HCT116 (cell line): ENCODE data around the gene RNF8. TPM values are rescaled to one million over a fixed set of nuclear protein-coding genes. Genes with fewer than 3 reads are reported as not detected.

Source experiments
- ATAC-seq: fragments of 200-7000 bp; cut with Tn5 transposase; 2 replicates; pipeline ENCODE4 v1.9.1; 2020; ENCODE audit warnings: mild to moderate bottlenecking, moderate library complexity
- BruUV-seq: library from RNA; stranded (reverse); fragments of 400-500 nt; replicated peaks from 2 replicates; lab custom pipeline; 2021; lab: Mats Ljungman, UMichigan
- CTCF ChIA-PET: fragments of 300-600 bp; sonication (Branson Sonifier 250); formaldehyde crosslinking; loops from one replicate; lab custom pipeline; 2021; ENCODE audit warnings: antibody characterized with exemption; lab: Charles Lee
- POLR2A ChIA-PET: fragments of 300-600, 350-600 bp; sonication (Branson Sonifier 250); formaldehyde crosslinking; loops from one replicate; lab custom pipeline; 2021; ENCODE audit warnings: antibody characterized with exemption; lab: Charles Lee
- RAD21 ChIA-PET, 2 experiments: fragments of 300-600 bp; sonication (Branson Sonifier 250); formaldehyde crosslinking; loops; one replicate each; lab custom pipeline; 2023; ENCODE audit warnings: low total read pairs in 2 of 2; ENCODE audit not compliant: uncharacterized antibody in 2 of 2, unreplicated experiment in 2 of 2, low non-redundant PET in 1 of 2; lab: Charles Lee
- DNase-seq: peaks from one replicate; pipeline ENCODE4 v3.0.0-alpha.2; 2010; ENCODE audit warnings: low read depth, low spot score
- H2AFZ ChIP-seq: fragments of 200-600 bp; shearing (Covaris generic), sonication (generic); 2 replicates; pipeline ENCODE4 v1.6.1; 2017; ENCODE audit warnings: low read depth, mixed run types, mixed read lengths, antibody characterized with exemption, low read length; ENCODE audit not compliant: poor library complexity, severe bottlenecking
- H3K27ac ChIP-seq: 2 replicates; pipeline ENCODE4 v1.5.1; 2012; ENCODE audit warnings: low read depth, low read length
- H3K27me3 ChIP-seq: fragments of 200-600 bp; sonication (generic); 2 replicates; pipeline ENCODE4 v1.6.1; 2016; ENCODE audit warnings: mixed run types, low read length, mixed read lengths; ENCODE audit not compliant: insufficient read depth
- H3K36me3 ChIP-seq, 2 experiments: fragments of 200-500 bp in 1 of 2; fragments of 200-600 bp in 1 of 2; sonication (Bioruptor generic) in 1 of 2; sonication (generic) in 1 of 2; 2 replicates each; pipeline versions ENCODE4 v1.5.1 to v1.6.1; 2014 to 2016; ENCODE audit warnings: low read length in 2 of 2, inconsistent platforms in 1 of 2, mixed read lengths in 1 of 2, mixed run types in 1 of 2; ENCODE audit not compliant: insufficient read depth in 2 of 2, control insufficient read depth in 1 of 2
- H3K4me1 ChIP-seq, 2 experiments: fragments of 200-600 bp in 1 of 2; sonication (generic) in 1 of 2; 2 replicates each; pipeline versions ENCODE4 v1.5.1 to v1.6.1; 2012 to 2017; ENCODE audit warnings: low read length in 2 of 2, inconsistent platforms in 1 of 2, mild to moderate bottlenecking in 1 of 2, mixed read lengths in 1 of 2, mixed run types in 1 of 2, moderate library complexity in 1 of 2; ENCODE audit not compliant: insufficient read depth in 2 of 2, control insufficient read depth in 1 of 2
- H3K4me2 ChIP-seq: fragments of 200-600 bp; sonication (generic); 2 replicates; pipeline ENCODE4 v1.6.1; 2017; ENCODE audit warnings: mixed run types, low read length, mixed read lengths
- H3K4me3 ChIP-seq, 2 experiments: fragments of 200-600 bp in 1 of 2; sonication (generic) in 1 of 2; replicated peaks in 1 of 2; 2 replicates each; pipeline ENCODE4 v1.5.1; 2011 to 2016; ENCODE audit warnings: low read length in 2 of 2, control low read depth in 1 of 2, low read depth in 1 of 2, mild to moderate bottlenecking in 1 of 2, mixed read lengths in 1 of 2, mixed run types in 1 of 2
- H3K79me2 ChIP-seq: fragments of 200-600 bp; sonication (generic); 2 replicates; pipeline ENCODE4 v1.6.1; 2017; ENCODE audit warnings: mild to moderate bottlenecking, mixed run types, low read length, moderate library complexity, mixed read lengths; ENCODE audit not compliant: insufficient read depth
- H3K9ac ChIP-seq: fragments of 200-600 bp; sonication (generic); 2 replicates; pipeline ENCODE4 v1.6.1; 2016; ENCODE audit warnings: low read length, mixed read lengths
- H3K9me2 ChIP-seq: fragments of 200-600 bp; sonication (generic), shearing (Covaris generic); 2 replicates; pipeline ENCODE4 v1.6.1; 2017; ENCODE audit warnings: mixed run types, mild to moderate bottlenecking, moderate library complexity; ENCODE audit not compliant: insufficient read depth
- H3K9me3 ChIP-seq, 2 experiments: fragments of 200-500 bp in 1 of 2; fragments of 200-600 bp in 1 of 2; sonication (Bioruptor generic) in 1 of 2; sonication (generic) in 1 of 2; 2 replicates each; pipeline ENCODE4 v1.6.1; 2014 to 2017; ENCODE audit warnings: low read length in 2 of 2, mixed read lengths in 2 of 2, inconsistent platforms in 1 of 2, low read depth in 1 of 2, mild to moderate bottlenecking in 1 of 2, mixed run types in 1 of 2, moderate library complexity in 1 of 2; ENCODE audit not compliant: control insufficient read depth in 1 of 2, insufficient read depth in 1 of 2
- H4K20me1 ChIP-seq: fragments of 200-600 bp; sonication (generic), shearing (Covaris generic); 2 replicates; pipeline ENCODE4 v1.6.1; 2017; ENCODE audit warnings: mixed run types, mild to moderate bottlenecking, moderate library complexity; ENCODE audit not compliant: insufficient read depth
- EGR1 ChIP-seq: IDR thresholded peaks from 2 replicates; pipeline ENCODE4 v1.6.1; 2012; ENCODE audit warnings: low read depth
- ELF1 ChIP-seq: IDR thresholded peaks from 2 replicates; pipeline ENCODE4 v1.6.1; 2012; ENCODE audit warnings: low read depth, borderline replicate concordance
- POLR2A ChIP-seq: IDR thresholded peaks from 2 replicates; pipeline ENCODE4 v1.7.0; 2011; ENCODE audit warnings: borderline replicate concordance; ENCODE audit not compliant: insufficient read depth, insufficient read length; ENCODE audit errors: extremely low read depth
- SIN3A ChIP-seq: IDR thresholded peaks from 2 replicates; pipeline ENCODE4 v1.6.1; 2012; ENCODE audit warnings: low read depth
- YY1 ChIP-seq: IDR thresholded peaks from 2 replicates; pipeline ENCODE4 v1.6.1; 2011; ENCODE audit warnings: low read length, low read depth, moderate library complexity, mild to moderate bottlenecking; ENCODE audit not compliant: insufficient replicate concordance; ENCODE audit errors: extremely low read depth
- ZFX ChIP-seq: fragments of 450-650 bp; IDR thresholded peaks from 2 replicates; pipeline ENCODE4 v1.6.1; 2017
- ZNF274 ChIP-seq: fragments of 200-500 bp; sonication (Bioruptor generic); IDR thresholded peaks from 2 replicates; pipeline ENCODE4 v1.6.1; 2014; ENCODE audit warnings: mild to moderate bottlenecking, low read depth, low read length, inconsistent platforms
- intact Hi-C: fragments of 100-400 bp; cut with micrococcal nuclease; formaldehyde crosslinking; loops from 2 replicates; pipeline ENCODE4 v1.10.0; 2022
- total RNA-seq: library from RNA; stranded (reverse); gene quantifications from one replicate; pipeline ENCODE4 v1.2.1, GENCODE V29; 2021; ENCODE audit not compliant: unreplicated experiment
- TF ChIP-seq, protein P1 (sequence below): IDR thresholded peaks from 2 replicates; pipeline ENCODE4 v1.6.1; 2012; ENCODE audit warnings: low read depth

RNF8 gene
- total RNA-seq, 1 experiment from 2014 or later, result 28.0 TPM

DNA sequence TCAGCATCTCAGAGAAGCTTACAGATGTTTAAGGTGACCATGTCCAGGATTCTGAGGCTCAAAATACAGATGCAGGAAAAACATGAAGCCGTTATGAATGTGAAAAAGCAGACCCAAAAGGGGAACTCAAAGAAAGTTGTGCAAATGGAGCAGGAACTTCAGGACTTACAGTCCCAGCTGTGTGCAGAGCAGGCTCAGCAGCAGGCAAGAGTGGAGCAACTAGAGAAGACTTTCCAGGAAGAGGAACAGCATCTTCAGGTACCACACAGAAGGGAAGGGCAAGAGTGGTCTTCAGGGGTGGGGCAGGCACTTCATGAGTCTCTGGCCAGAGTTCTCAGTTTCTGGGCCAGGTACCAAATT lies 15.2 kb downstream of the RNF8 start (continued):
- TF ChIP-seq, protein P1, sequence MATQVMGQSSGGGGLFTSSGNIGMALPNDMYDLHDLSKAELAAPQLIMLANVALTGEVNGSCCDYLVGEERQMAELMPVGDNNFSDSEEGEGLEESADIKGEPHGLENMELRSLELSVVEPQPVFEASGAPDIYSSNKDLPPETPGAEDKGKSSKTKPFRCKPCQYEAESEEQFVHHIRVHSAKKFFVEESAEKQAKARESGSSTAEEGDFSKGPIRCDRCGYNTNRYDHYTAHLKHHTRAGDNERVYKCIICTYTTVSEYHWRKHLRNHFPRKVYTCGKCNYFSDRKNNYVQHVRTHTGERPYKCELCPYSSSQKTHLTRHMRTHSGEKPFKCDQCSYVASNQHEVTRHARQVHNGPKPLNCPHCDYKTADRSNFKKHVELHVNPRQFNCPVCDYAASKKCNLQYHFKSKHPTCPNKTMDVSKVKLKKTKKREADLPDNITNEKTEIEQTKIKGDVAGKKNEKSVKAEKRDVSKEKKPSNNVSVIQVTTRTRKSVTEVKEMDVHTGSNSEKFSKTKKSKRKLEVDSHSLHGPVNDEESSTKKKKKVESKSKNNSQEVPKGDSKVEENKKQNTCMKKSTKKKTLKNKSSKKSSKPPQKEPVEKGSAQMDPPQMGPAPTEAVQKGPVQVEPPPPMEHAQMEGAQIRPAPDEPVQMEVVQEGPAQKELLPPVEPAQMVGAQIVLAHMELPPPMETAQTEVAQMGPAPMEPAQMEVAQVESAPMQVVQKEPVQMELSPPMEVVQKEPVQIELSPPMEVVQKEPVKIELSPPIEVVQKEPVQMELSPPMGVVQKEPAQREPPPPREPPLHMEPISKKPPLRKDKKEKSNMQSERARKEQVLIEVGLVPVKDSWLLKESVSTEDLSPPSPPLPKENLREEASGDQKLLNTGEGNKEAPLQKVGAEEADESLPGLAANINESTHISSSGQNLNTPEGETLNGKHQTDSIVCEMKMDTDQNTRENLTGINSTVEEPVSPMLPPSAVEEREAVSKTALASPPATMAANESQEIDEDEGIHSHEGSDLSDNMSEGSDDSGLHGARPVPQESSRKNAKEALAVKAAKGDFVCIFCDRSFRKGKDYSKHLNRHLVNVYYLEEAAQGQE, result no peak
- no peak for TF ChIP-seq ELF1
- TF ChIP-seq ZFX, result no peak
- TF ChIP-seq, all 23 proteins: peak for 0

DNA sequence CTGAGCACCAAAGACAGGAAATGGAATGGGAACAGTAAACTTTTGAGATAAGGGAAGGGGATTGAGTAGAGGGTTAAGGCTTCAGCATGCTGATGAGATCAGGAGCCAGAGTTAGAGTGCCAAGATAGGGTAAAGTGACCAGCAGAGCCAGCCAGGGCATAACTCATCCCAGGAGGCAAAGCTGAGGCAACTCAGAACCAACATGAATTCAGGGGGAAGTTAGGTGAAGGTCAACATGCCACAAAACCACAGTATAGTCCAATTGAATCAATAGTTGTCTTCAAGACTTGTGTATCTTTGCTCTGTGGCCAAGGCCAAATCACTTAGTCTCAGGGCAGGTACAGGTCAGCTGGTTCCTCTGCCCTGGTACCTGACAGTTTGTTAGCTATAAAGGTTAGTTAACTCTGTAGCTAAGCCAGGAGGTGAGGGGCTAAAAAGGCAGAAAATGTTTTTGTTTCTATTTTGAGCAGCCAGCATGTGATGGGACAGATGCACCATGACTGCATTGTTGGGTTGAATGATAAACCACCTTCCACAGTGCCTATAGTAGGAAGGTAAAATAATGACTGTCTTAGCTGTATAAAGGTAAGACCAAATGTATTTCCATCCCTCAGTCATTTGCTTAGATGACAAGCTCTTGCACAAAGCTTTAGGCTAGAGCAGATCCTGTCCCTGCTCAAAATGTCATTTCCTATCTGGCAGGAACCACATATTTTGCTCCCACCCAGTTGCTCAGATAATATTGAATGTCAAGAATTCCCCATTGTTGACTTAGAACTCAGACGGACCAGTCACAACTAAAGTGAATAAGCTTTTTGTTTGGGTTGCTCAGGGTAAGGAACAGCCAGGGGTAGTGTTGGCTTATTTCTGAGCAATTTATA lies 15.8 kb downstream of the RNF8 start:
- CTCF ChIA-PET, result no interaction called here
- Histone ChIP-seq H3K27me3 (no peaks in the 10 kb centered on the region), H3K36me3 (peaks cover 19 to 25% of the 10 kb centered on the region in 2 experiments; a peak in 3 of 4 replicates), H3K4me2 (no peak overlapping the region), H3K9me3 (no peaks in the 10 kb centered on the region), H3K9me2 (no peaks in the 10 kb centered on the region), H2AFZ (no peak overlapping the region), H3K9ac (no peak overlapping the region), H3K4me3 (no peak overlapping the region), H3K79me2 (peaks cover 19% of the 10 kb centered on the region; the same call in 1 of the 2 replicates), H3K27ac (no peak overlapping the region), H3K4me1 (no peaks in the 10 kb centered on the region), H4K20me1 (peaks cover 6% of the 10 kb centered on the region; the same call in 1 of the 2 replicates)
- ATAC-seq, result no peak
- RAD21 ChIA-PET, result no interaction called here
- no TSS peak for BruUV-seq
- TF ChIP-seq ZNF274 (no peak), EGR1 (no peak), POLR2A (no peak), YY1 (no peak), SIN3A (no peak)
- intact Hi-C loops, result no loop called here
- POLR2A ChIA-PET, result no interaction called here
- DNase-seq, result no peak
